ENCODE data around the gene CCDC170. TPM values are rescaled to one million over a fixed set of nuclear protein-coding genes. Genes with fewer than 3 reads are reported as not detected.

Gene CCDC170
- total RNA-seq, 1 experiment from 2014 or later: 0.12 TPM

- Histone ChIP-seq H3K36me3 (ENCODE audit: control insufficient read depth in 1 of 2, insufficient read depth in 2 of 2, low read length in 2 of 2) (no peaks in the 10 kb centered on the region), H2AFZ (ENCODE audit: low read depth, low read length, poor library complexity, severe bottlenecking) (no peak overlapping the region), H3K79me2 (ENCODE audit: insufficient read depth, low read length) (no peaks in the 10 kb centered on the region), H3K4me1 (ENCODE audit: control insufficient read depth in 1 of 2, insufficient read depth in 2 of 2, low read length in 2 of 2) (no peaks in the 10 kb centered on the region), H3K27ac (ENCODE audit: low read depth, low read length) (no peak overlapping the region), H3K27me3 (ENCODE audit: insufficient read depth, low read length) (no peaks in the 10 kb centered on the region), H3K4me2 (ENCODE audit: low read length) (no peak overlapping the region), H3K9ac (ENCODE audit: low read length) (no peak overlapping the region), H4K20me1 (ENCODE audit: insufficient read depth) (no peaks in the 10 kb centered on the region), H3K9me2 (ENCODE audit: insufficient read depth) (no peaks in the 10 kb centered on the region), H3K4me3 (replicated peaks in 1 of 2; ENCODE audit: low read depth in 1 of 2, low read length in 2 of 2) (no peak overlapping the region), H3K9me3 (ENCODE audit: control insufficient read depth in 1 of 2, insufficient read depth in 1 of 2, low read depth in 1 of 2, low read length in 2 of 2) (no peaks in the 10 kb centered on the region)
- no peak for ATAC-seq
- ChIA-PET CTCF (no interaction called here), POLR2A (no interaction called here), RAD21 (ENCODE audit: low non-redundant PET in 1 of 2, low total read pairs in 2 of 2, uncharacterized antibody in 2 of 2, unreplicated experiment in 2 of 2) (no interaction called here)
- DNase-seq (ENCODE audit: low read depth, low spot score): no peak
- TF ChIP-seq RAD21 (IDR thresholded peaks at IDR 0.05; ENCODE audit: low read depth) (no peak), JUND (IDR thresholded peaks at IDR 0.05) (no peak), POLR2A (IDR thresholded peaks at IDR 0.05; ENCODE audit: borderline replicate concordance, extremely low read depth, insufficient read depth, insufficient read length) (no peak), EGR1 (IDR thresholded peaks at IDR 0.05; ENCODE audit: low read depth) (no peak), POLR2AphosphoS5 (IDR thresholded peaks at IDR 0.05; ENCODE audit: low read depth, low read length) (no peak), SP1 (IDR thresholded peaks at IDR 0.05; ENCODE audit: low read depth) (no peak)
- intact Hi-C loops (cut with micrococcal nuclease): no loop called here
- no TSS peak for BruUV-seq (replicated peaks)
These were observed 115.5 kb downstream of the CCDC170 start for GRCh38 chr6:151609146-151609902.

- no peaks in the 10 kb centered on the region for H4K20me1 ChIP-seq (ENCODE audit: insufficient read depth)
- no peak overlapping the region for H3K4me3 ChIP-seq (replicated peaks in 1 of 2; ENCODE audit: low read depth in 1 of 2, low read length in 2 of 2)
- no peak overlapping the region for H3K4me2 ChIP-seq (ENCODE audit: low read length)
- no TSS peak for BruUV-seq (replicated peaks)
- H3K79me2 ChIP-seq (ENCODE audit: insufficient read depth, low read length): no peaks in the 10 kb centered on the region
- ATAC-seq (no peak), DNase-seq (ENCODE audit: low read depth, low spot score) (no peak)
- no peaks in the 10 kb centered on the region for H3K9me3 ChIP-seq (ENCODE audit: control insufficient read depth in 1 of 2, insufficient read depth in 1 of 2, low read depth in 1 of 2, low read length in 2 of 2)
- H3K9ac ChIP-seq (ENCODE audit: low read length): no peak overlapping the region
- CTCF ChIA-PET: no interaction called here
- no peaks in the 10 kb centered on the region for H3K9me2 ChIP-seq (ENCODE audit: insufficient read depth)
- intact Hi-C loops (cut with micrococcal nuclease): no loop called here
- no peaks in the 10 kb centered on the region for H3K4me1 ChIP-seq (ENCODE audit: control insufficient read depth in 1 of 2, insufficient read depth in 2 of 2, low read length in 2 of 2)
- H2AFZ ChIP-seq (ENCODE audit: low read depth, low read length, poor library complexity, severe bottlenecking): no peak overlapping the region
- H3K27ac ChIP-seq (ENCODE audit: low read depth, low read length): no peak overlapping the region
- H3K27me3 ChIP-seq (ENCODE audit: insufficient read depth, low read length): no peaks in the 10 kb centered on the region
- no peaks in the 10 kb centered on the region for H3K36me3 ChIP-seq (ENCODE audit: control insufficient read depth in 1 of 2, insufficient read depth in 2 of 2, low read length in 2 of 2)
- RAD21 ChIA-PET (ENCODE audit: low non-redundant PET in 1 of 2, low total read pairs in 2 of 2, uncharacterized antibody in 2 of 2, unreplicated experiment in 2 of 2): no interaction called here
- POLR2A ChIA-PET: no interaction called here
- TF ChIP-seq RAD21 (IDR thresholded peaks at IDR 0.05; ENCODE audit: low read depth) (no peak), ATF3 (IDR thresholded peaks at IDR 0.05) (no peak), TCF7L2 (IDR thresholded peaks at IDR 0.05; ENCODE audit: borderline replicate concordance, extremely low read depth, insufficient read depth, insufficient read length) (no peak), CTCF (IDR thresholded peaks at IDR 0.05 in 2 of 3, conservative IDR thresholded peaks at IDR 0.05 in 1 of 3; ENCODE audit: borderline replicate concordance in 1 of 3, insufficient read depth in 1 of 3, low read depth in 2 of 3, low read length in 2 of 3) (no peak), ZBTB33 (IDR thresholded peaks at IDR 0.05; ENCODE audit: extremely low read depth, insufficient replicate concordance, low read length) (no peak), ZNF274 (IDR thresholded peaks at IDR 0.05; ENCODE audit: low read depth, low read length) (no peak), SRF (IDR thresholded peaks at IDR 0.05; ENCODE audit: low read depth) (no peak), POLR2AphosphoS5 (IDR thresholded peaks at IDR 0.05; ENCODE audit: low read depth, low read length) (no peak), SP1 (IDR thresholded peaks at IDR 0.05; ENCODE audit: low read depth) (no peak), ELF1 (IDR thresholded peaks at IDR 0.05; ENCODE audit: borderline replicate concordance, low read depth) (no peak)
These were observed 116.5 kb downstream of the CCDC170 start for GRCh38 chr6:151610326-151610725.
